Ishikawa (cell line): ENCODE data around the gene CCDC192.

Source experiments
- EP300 ChIP-seq: IDR thresholded peaks from 2 replicates; pipeline ENCODE4 v1.6.1; 2012; ENCODE audit warnings: borderline replicate concordance
- MAX ChIP-seq: IDR thresholded peaks from 2 replicates; pipeline ENCODE4 v1.6.1; 2012
- RAD21 ChIP-seq: IDR thresholded peaks from 2 replicates; pipeline ENCODE4 v1.6.1; 2012; ENCODE audit warnings: low read depth
- REST ChIP-seq: IDR thresholded peaks from 2 replicates; pipeline ENCODE4 v1.6.1; 2012; ENCODE audit warnings: low read depth, mild to moderate bottlenecking
- TCF12 ChIP-seq: IDR thresholded peaks from 2 replicates; pipeline ENCODE4 v1.6.1; 2012; ENCODE audit warnings: low read depth

GRCh38 chr5:127696683-127697082, 6.5 kb upstream of the CCDC192 start:
- TF ChIP-seq EP300, result no peak
- no peak for TF ChIP-seq REST
- no peak for TF ChIP-seq MAX
- TF ChIP-seq TCF12, result no peak
- no peak for TF ChIP-seq RAD21
